ENCODE results near the gene SLC37A3.

DNA sequence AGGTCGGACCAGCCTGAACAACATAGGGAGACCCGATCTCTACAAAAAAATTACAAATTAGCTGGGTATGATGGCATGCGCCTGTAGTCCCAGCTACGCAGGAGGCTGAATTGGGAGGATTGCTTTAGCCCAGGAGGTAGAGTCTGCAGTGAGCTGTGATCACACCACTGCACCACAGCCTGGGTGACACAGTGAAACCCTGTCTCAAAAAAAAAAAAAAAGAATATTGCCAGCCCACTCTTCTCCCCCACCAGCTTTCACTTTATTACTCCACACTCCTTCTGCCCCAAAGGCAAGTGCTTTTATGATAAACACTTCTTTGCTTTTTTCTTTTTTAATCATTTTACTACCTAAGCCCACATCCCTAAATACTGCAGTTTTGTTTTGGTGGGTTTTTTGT, 20.3 kb upstream of the SLC37A3 start:
- TF ChIP-seq, protein P1, sequence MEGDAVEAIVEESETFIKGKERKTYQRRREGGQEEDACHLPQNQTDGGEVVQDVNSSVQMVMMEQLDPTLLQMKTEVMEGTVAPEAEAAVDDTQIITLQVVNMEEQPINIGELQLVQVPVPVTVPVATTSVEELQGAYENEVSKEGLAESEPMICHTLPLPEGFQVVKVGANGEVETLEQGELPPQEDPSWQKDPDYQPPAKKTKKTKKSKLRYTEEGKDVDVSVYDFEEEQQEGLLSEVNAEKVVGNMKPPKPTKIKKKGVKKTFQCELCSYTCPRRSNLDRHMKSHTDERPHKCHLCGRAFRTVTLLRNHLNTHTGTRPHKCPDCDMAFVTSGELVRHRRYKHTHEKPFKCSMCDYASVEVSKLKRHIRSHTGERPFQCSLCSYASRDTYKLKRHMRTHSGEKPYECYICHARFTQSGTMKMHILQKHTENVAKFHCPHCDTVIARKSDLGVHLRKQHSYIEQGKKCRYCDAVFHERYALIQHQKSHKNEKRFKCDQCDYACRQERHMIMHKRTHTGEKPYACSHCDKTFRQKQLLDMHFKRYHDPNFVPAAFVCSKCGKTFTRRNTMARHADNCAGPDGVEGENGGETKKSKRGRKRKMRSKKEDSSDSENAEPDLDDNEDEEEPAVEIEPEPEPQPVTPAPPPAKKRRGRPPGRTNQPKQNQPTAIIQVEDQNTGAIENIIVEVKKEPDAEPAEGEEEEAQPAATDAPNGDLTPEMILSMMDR (conservative IDR thresholded peaks at IDR 0.05; ENCODE audit: low read length) = no peak
- no peak for TF ChIP-seq EZH2phosphoT487 (IDR thresholded peaks at IDR 0.05; ENCODE audit: borderline replicate concordance, low read depth, low read length)
